Gastrocnemius medialis (tissue), 4 donors: ENCODE data around the gene UAP1. TPM values are rescaled to one million over a fixed set of nuclear protein-coding genes. Genes with fewer than 3 reads are reported as not detected.

Source experiments
- ATAC-seq, 2 donors: fragments of 150-250 bp; one replicate each; pipeline ENCODE4 v1.9.1; 2016
- DNase-seq, 2 donors: peaks; one replicate each; pipeline ENCODE4 v3.0.0-alpha.2; 2019
- H3K27ac ChIP-seq, 4 donors: fragments of 200-600 bp; sonication (generic); 1 replicate in 1 of 4; 2 replicates in 3 of 4; pipeline ENCODE4 v1.5.1; 2016 to 2018; ENCODE audit warnings: mild to moderate bottlenecking in 2 of 4, moderate library complexity in 1 of 4
- H3K27me3 ChIP-seq, 3 donors: fragments of 200-600 bp; sonication (generic) in 2 of 3; 1 replicate in 1 of 3; 2 replicates in 2 of 3; pipeline versions ENCODE4 v1.5.1 to v1.6.0; 2016 to 2019; ENCODE audit warnings: mild to moderate bottlenecking in 1 of 3, moderate library complexity in 1 of 3
- H3K36me3 ChIP-seq, 2 donors: fragments of 200-600 bp; sonication (generic) in 1 of 2; one replicate each; pipeline ENCODE4 v1.5.1; 2017 to 2018
- H3K4me1 ChIP-seq, 2 donors: fragments of 200-600 bp; sonication (generic) in 1 of 2; one replicate each; pipeline ENCODE4 v1.5.1; 2016 to 2017; ENCODE audit warnings: mild to moderate bottlenecking in 2 of 2
- H3K4me3 ChIP-seq, 4 donors: fragments of 200-600 bp; sonication (generic) in 3 of 4; 1 replicate in 1 of 4; 2 replicates in 3 of 4; pipeline ENCODE4 v1.5.1; 2016 to 2019; ENCODE audit warnings: mild to moderate bottlenecking in 2 of 4
- H3K9me3 ChIP-seq, 3 donors: fragments of 200-600 bp; sonication (generic) in 2 of 3; 1 replicate in 1 of 3; 2 replicates in 2 of 3; pipeline ENCODE4 v1.5.1; 2016 to 2019
- CTCF ChIP-seq, 5 experiments: fragments of 450-650 bp in 3 of 5; fragments of 200-600 bp in 2 of 5; sonication (generic) in 2 of 5; IDR thresholded peaks in 4 of 5; conservative IDR thresholded peaks in 1 of 5; 1 replicate in 4 of 5; 2 replicates in 1 of 5; pipeline ENCODE4 v1.5.1; 2016 to 2019; ENCODE audit warnings: antibody characterized with exemption in 5 of 5, mild to moderate bottlenecking in 3 of 5, moderate library complexity in 3 of 5
- POLR2A ChIP-seq, 2 donors: fragments of 450-650 bp; IDR thresholded peaks; one replicate each; pipeline ENCODE4 v1.6.1; 2017; ENCODE audit warnings: antibody characterized with exemption in 2 of 2, mild to moderate bottlenecking in 2 of 2, moderate library complexity in 2 of 2
- in situ Hi-C, 4 donors: fragments of 200-750 bp; cut with MboI; loops; one replicate each; pipeline versions ENCODE4 v1.15.0 to v1.8.0; 2017; ENCODE audit warnings: low sequenced_read_pairs in 4 of 4
- intact Hi-C: fragments of 100-400 bp; cut with DNase I; formaldehyde crosslinking; loops from one replicate; pipeline ENCODE4 v1.15.1; 2023; ENCODE audit warnings: low total_unique reads
- total RNA-seq, 4 donors: library from RNA; depleted of rRNA; stranded (reverse); fragments of >200 nt; gene quantifications; one replicate each; pipeline versions ENCODE4 v1.1.0 to v1.2.3, GENCODE V29; 2016

Gene UAP1
- total RNA-seq: 10 to 100 TPM; 29.2 to 57.3 (median 43.2) TPM

DNA sequence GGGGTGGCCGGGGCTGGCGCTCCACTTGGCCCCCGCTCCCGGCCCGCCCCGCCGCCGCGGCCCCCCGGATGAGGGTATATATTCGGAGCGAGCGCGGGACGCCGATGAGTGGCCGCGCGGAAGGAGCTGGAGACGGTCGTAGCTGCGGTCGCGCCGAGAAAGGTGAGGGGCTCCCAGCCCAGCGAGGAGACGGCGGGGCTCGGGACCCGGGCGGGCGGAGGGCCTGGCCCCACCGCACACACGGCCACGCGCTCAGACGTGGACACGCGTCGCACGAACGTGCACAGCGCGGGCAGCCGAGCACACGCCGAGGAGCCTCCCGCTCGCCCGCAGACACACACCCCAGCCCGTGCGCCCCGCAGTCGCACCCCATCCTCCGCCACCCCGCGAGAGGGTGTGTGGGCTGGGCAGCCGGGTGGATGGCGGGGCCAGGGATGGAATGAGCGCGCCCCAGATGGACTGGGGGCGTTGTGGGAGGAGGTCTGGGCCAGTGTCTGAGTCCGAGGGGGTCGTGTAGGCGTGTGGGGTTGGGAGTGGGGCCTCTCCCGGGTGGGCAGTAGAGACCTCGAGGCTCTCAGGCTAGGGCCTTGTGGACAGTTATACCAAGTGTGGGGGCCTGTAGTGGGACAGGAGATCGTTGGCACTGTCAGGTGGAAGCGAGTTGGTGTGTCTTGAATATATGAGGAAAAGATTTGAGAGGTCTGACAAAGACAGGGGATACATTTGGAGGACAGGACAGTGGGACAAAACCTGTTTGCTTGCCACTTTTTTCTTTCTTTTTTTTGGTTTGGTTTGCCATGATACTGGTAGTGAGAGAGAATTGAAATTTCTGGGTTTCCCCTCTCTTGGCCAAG lies at the start of gene UAP1:
UAP1 (plus strand) TSS at position 107 of the 854 bp plus-strand sequence. CDS start 4,347 bp downstream, outside the sequence.
- in situ Hi-C loops: loop anchor here in 1 of 4 donors (10.0 kb wide), 1 partner anchor 57 kb away; no protein-coding TSS in a partner anchor
- intact Hi-C loops: loop anchor here (1.0 to 5.0 kb wide), 3 partner anchors 65 to 760 kb away; partner anchors contain the start of genes NOS1AP, NUF2 and UHMK1
- H3K4me3 ChIP-seq: peak within 1 kb of the TSS; percentile 68 to 93 (median 87)
- DNase-seq: no peak
- no peaks in the 10 kb centered on the region for H3K27me3 ChIP-seq
- H3K36me3 ChIP-seq: peaks cover 0 to 10% of the 10 kb centered on the region in 2 donors
- TF ChIP-seq POLR2A (IDR thresholded peaks at IDR 0.05): peak; percentile 93 to 95
- TF ChIP-seq CTCF (IDR thresholded peaks at IDR 0.05 in 4 of 5, conservative IDR thresholded peaks at IDR 0.05 in 1 of 5): no peak
- peak within 1 kb of the TSS; percentile 94 to 97 (median 96) for H3K27ac ChIP-seq
- peaks cover 16 to 23% of the 10 kb centered on the region in 2 donors for H3K4me1 ChIP-seq
- no peaks in the 10 kb centered on the region for H3K9me3 ChIP-seq
- peak; percentile 10 to 47 for ATAC-seq

DNA sequence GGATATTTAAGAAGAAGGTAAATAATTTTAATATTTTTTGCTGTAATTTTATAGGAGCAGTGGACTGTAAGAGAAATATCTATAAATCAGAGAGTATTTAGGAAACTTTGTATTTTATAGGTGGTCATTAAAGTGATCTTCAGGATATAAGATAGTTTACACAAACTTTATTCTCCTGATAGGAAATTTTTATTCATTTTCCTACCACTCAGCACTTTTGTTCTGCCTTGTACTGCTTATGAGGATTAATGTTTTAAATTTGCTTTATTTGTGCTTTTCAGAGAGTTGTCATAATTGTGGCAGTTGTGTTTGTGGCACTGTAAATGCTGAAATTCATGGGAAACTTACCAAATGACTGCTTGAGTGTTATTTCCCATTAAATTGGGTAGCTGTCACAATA lies 34.2 kb upstream of the UAP1 start:
- Histone ChIP-seq H3K4me3 (no peak overlapping the region), H3K36me3 (peaks cover 0 to 25% of the 10 kb centered on the region in 2 donors), H3K27me3 (no peaks in the 10 kb centered on the region), H3K9me3 (no peaks in the 10 kb centered on the region), H3K4me1 (no peaks in the 10 kb centered on the region), H3K27ac (no peak overlapping the region)
- DNase-seq (no peak), ATAC-seq (no peak)
- in situ Hi-C loops (no loop called here), intact Hi-C loops (no loop called here)
- TF ChIP-seq POLR2A (IDR thresholded peaks at IDR 0.05) (no peak), CTCF (IDR thresholded peaks at IDR 0.05 in 4 of 5, conservative IDR thresholded peaks at IDR 0.05 in 1 of 5) (no peak)

DNA sequence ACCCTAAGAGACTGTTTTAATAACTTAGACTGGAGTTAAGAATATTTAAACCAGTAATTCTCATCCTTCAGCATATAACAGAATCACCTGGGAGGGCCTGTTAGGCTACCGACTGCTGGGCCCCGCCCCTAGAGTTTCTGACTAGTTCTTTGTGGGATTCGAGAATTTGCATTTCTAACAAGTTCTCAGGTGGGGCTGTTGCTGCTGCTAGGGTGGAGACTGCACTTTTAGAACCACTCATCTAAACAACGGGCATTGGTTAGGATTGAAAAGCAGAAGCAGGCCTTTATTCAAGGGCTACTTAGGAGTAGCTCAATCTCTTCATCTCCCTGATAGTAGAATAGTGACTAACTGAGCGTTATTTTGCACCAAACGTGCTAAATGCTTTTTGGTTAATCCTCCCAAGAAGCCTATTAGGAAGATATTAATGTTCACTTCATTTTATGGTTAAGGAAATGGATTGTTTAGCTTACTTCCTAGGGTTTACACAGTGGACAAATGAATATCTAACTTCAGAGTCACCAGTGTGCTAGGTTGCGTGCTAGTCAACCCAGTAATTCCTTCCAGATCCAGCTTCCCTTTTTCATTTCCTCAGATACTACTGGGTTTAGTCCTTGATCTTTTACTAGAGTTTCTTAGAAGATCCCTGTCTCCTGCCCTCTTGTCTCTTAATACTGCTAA lies 31.1 kb upstream of the UAP1 start:
- no peaks in the 10 kb centered on the region for H3K4me1 ChIP-seq
- no peak overlapping the region for H3K27ac ChIP-seq
- no peaks in the 10 kb centered on the region for H3K36me3 ChIP-seq
- in situ Hi-C loops: no loop called here
- ATAC-seq (no peak), DNase-seq (no peak)
- no peaks in the 10 kb centered on the region for H3K27me3 ChIP-seq
- intact Hi-C loops: no loop called here
- H3K4me3 ChIP-seq: no peak overlapping the region
- no peaks in the 10 kb centered on the region for H3K9me3 ChIP-seq
- TF ChIP-seq POLR2A (IDR thresholded peaks at IDR 0.05) (no peak), CTCF (IDR thresholded peaks at IDR 0.05 in 4 of 5, conservative IDR thresholded peaks at IDR 0.05 in 1 of 5) (no peak)

GRCh38 chr1:162530988-162531319 lies 30.6 kb upstream of the UAP1 start:
- H3K4me3 ChIP-seq: no peak overlapping the region
- in situ Hi-C loops: no loop called here
- TF ChIP-seq POLR2A (IDR thresholded peaks at IDR 0.05): no peak
- ATAC-seq: no peak
- no peaks in the 10 kb centered on the region for H3K4me1 ChIP-seq
- no peak overlapping the region for H3K27ac ChIP-seq
- DNase-seq: no peak
- H3K9me3 ChIP-seq: no peaks in the 10 kb centered on the region
- intact Hi-C loops: no loop called here
- H3K36me3 ChIP-seq: no peaks in the 10 kb centered on the region
- H3K27me3 ChIP-seq: no peaks in the 10 kb centered on the region

DNA sequence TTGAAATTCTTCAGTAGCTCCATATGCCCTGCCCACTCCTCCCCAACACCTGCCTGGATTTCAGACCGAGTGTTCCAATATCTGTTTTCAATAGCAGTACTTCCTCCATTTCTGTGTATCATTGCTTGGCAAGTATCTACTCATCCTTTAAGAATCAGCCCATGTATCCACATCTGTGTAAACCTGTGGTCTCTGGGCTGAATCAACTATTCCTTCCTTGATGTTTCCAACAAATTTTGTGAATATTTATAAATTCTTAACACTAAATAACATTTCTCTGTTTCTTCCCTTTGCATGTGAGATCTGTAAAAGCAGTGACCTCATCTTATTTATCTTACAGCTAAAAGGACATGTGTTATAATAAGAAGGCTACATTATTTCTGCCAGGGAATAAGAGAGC lies 26.0 kb upstream of the UAP1 start:
- no peak overlapping the region for H3K27ac ChIP-seq
- no peak for TF ChIP-seq POLR2A (IDR thresholded peaks at IDR 0.05)
- TF ChIP-seq CTCF (IDR thresholded peaks at IDR 0.05 in 4 of 5, conservative IDR thresholded peaks at IDR 0.05 in 1 of 5): no peak
- no peak for ATAC-seq
- H3K4me1 ChIP-seq: no peaks in the 10 kb centered on the region
- H3K36me3 ChIP-seq: no peaks in the 10 kb centered on the region
- in situ Hi-C loops: no loop called here
- no peak for DNase-seq
- H3K4me3 ChIP-seq: no peak overlapping the region
- intact Hi-C loops: no loop called here
- H3K27me3 ChIP-seq: no peaks in the 10 kb centered on the region
- no peaks in the 10 kb centered on the region for H3K9me3 ChIP-seq
